IMR-90 (cell line): ENCODE measurements around the gene SHISA4. TPM values are rescaled to one million over a fixed set of nuclear protein-coding genes. Genes with fewer than 3 reads are reported as not detected.

ENCODE experiments used
- ATAC-seq: fragments of 200-7000 bp; cut with Tn5 transposase; 2 replicates; pipeline ENCODE4 v1.9.1; 2020; ENCODE audit warnings: low read depth, mild to moderate bottlenecking, moderate library complexity
- BruUV-seq: library from RNA; stranded (reverse); fragments of 400-500 nt; replicated peaks from 2 replicates; lab custom pipeline; 2021; lab: Mats Ljungman, UMichigan
- CTCF ChIA-PET: fragments of 300-600 bp; formaldehyde crosslinking; extraction: SDS; loops from one replicate; lab custom pipeline; 2021; ENCODE audit warnings: antibody characterized with exemption; lab: Yijun Ruan, JAX
- POLR2A ChIA-PET: fragments of 300-600 bp; sonication (Branson Sonifier 250); formaldehyde crosslinking; loops from one replicate; lab custom pipeline; 2022; ENCODE audit warnings: antibody characterized with exemption; ENCODE audit not compliant: unreplicated experiment; lab: Charles Lee
- DNase-seq: peaks from one replicate; pipeline ENCODE4 v3.0.0; 2013
- H2AFZ ChIP-seq: replicated peaks from 2 replicates; pipeline ENCODE3; 2013; ENCODE audit warnings: low read length, mild to moderate bottlenecking; ENCODE audit not compliant: poor library complexity
- H2AK5ac ChIP-seq: 2 replicates; pipeline ENCODE4 v1.6.1; 2013; ENCODE audit warnings: low read depth, low read length, inconsistent platforms
- H2AK9ac ChIP-seq: replicated peaks from 2 replicates; pipeline ENCODE3; 2013; ENCODE audit warnings: mild to moderate bottlenecking, low read depth, low read length, moderate library complexity; ENCODE audit not compliant: poor library complexity
- H2BK120ac ChIP-seq: 2 replicates; pipeline ENCODE4 v1.6.1; 2013; ENCODE audit warnings: low read depth, low read length, inconsistent platforms
- H2BK15ac ChIP-seq: 3 replicates; pipeline ENCODE4 v1.6.1; 2013; ENCODE audit warnings: low read depth, low read length, inconsistent platforms
- H2BK20ac ChIP-seq: 2 replicates; pipeline ENCODE4 v1.6.1; 2013; ENCODE audit warnings: low read depth, mild to moderate bottlenecking, inconsistent platforms, low read length, moderate library complexity
- H2BK5ac ChIP-seq: 2 replicates; pipeline ENCODE4 v1.6.1; 2013; ENCODE audit warnings: mild to moderate bottlenecking, low read depth, low read length, inconsistent platforms; ENCODE audit not compliant: poor library complexity, severe bottlenecking
- H3K14ac ChIP-seq: replicated peaks from 2 replicates; pipeline ENCODE4 v1.6.1; 2013; ENCODE audit warnings: low read depth, low read length, inconsistent platforms
- H3K18ac ChIP-seq: 2 replicates; pipeline ENCODE4 v1.6.1; 2013; ENCODE audit warnings: low read depth, low read length, control low read depth
- H3K23ac ChIP-seq: 2 replicates; pipeline ENCODE4 v1.6.1; 2013; ENCODE audit warnings: low read depth, low read length, inconsistent platforms
- H3K27ac ChIP-seq: 2 replicates; pipeline ENCODE4 v1.5.1; 2013; ENCODE audit warnings: mild to moderate bottlenecking, control low read depth, low read length; ENCODE audit not compliant: insufficient read depth
- H3K27me3 ChIP-seq: 2 replicates; pipeline ENCODE4 v1.6.1; 2013; ENCODE audit warnings: low read length; ENCODE audit not compliant: control insufficient read depth, insufficient read depth
- H3K36me3 ChIP-seq: 2 replicates; pipeline ENCODE4 v1.6.1; 2013; ENCODE audit warnings: low read length, mixed read lengths; ENCODE audit not compliant: control insufficient read depth, insufficient read depth
- H3K4ac ChIP-seq: 2 replicates; pipeline ENCODE4 v1.6.1; 2013; ENCODE audit warnings: low read depth, low read length, inconsistent platforms
- H3K4me1 ChIP-seq: 2 replicates; pipeline ENCODE4 v1.6.1; 2013; ENCODE audit warnings: low read length, mixed read lengths; ENCODE audit not compliant: control insufficient read depth, insufficient read depth
- H3K4me2 ChIP-seq: 2 replicates; pipeline ENCODE4 v1.6.1; 2013; ENCODE audit warnings: low read depth, mild to moderate bottlenecking, control low read depth, low read length, moderate library complexity
- H3K4me3 ChIP-seq: 2 replicates; pipeline ENCODE4 v1.5.1; 2013; ENCODE audit warnings: low read depth, mild to moderate bottlenecking, control low read depth, low read length, moderate library complexity; ENCODE audit not compliant: insufficient read depth
- H3K56ac ChIP-seq: 2 replicates; pipeline ENCODE4 v1.6.1; 2013; ENCODE audit warnings: low read length, inconsistent platforms; ENCODE audit not compliant: insufficient read depth; ENCODE audit errors: extremely low read depth
- H3K79me1 ChIP-seq, 2 experiments: 2 replicates each; pipeline ENCODE4 v1.6.1; 2013; ENCODE audit warnings: low read length in 2 of 2, inconsistent platforms in 1 of 2, low read depth in 1 of 2
- H3K9ac ChIP-seq: 2 replicates; pipeline ENCODE4 v1.6.1; 2013; ENCODE audit warnings: low read depth, low read length, control low read depth
- H3K9me1 ChIP-seq: 2 replicates; pipeline ENCODE4 v1.6.1; 2013; ENCODE audit warnings: low read length, inconsistent platforms; ENCODE audit not compliant: insufficient read depth
- H3K9me3 ChIP-seq: 2 replicates; pipeline ENCODE4 v1.6.1; 2013; ENCODE audit warnings: low read length; ENCODE audit not compliant: control insufficient read depth, insufficient read depth
- H4K20me1 ChIP-seq: 2 replicates; pipeline ENCODE4 v1.6.1; 2013; ENCODE audit warnings: low read length, inconsistent platforms; ENCODE audit not compliant: insufficient read depth
- H4K5ac ChIP-seq: 2 replicates; pipeline ENCODE4 v1.6.1; 2013; ENCODE audit warnings: mild to moderate bottlenecking, low read depth, low read length, control low read depth
- H4K8ac ChIP-seq, 2 experiments: 2 replicates each; pipeline ENCODE4 v1.6.1; 2013; ENCODE audit warnings: low read depth in 2 of 2, low read length in 2 of 2, control low read depth in 1 of 2, inconsistent platforms in 1 of 2
- H4K91ac ChIP-seq: 2 replicates; pipeline ENCODE4 v1.6.1; 2013; ENCODE audit warnings: low read depth, low read length, inconsistent platforms; ENCODE audit not compliant: insufficient read depth
- BHLHE40 ChIP-seq: fragments of 150-350 bp; IDR thresholded peaks from 2 replicates; pipeline ENCODE4 v1.6.1; 2016; ENCODE audit warnings: mild to moderate bottlenecking, low read depth, low read length
- CEBPB ChIP-seq: IDR thresholded peaks from 2 replicates; pipeline ENCODE4 v1.6.1; 2012; ENCODE audit warnings: low read depth, low read length, improper control_type of control experiment
- CHD1 ChIP-seq: IDR thresholded peaks from 2 replicates; pipeline ENCODE4 v1.6.1; 2012; ENCODE audit warnings: low read depth, low read length, improper control_type of control experiment
- CTCF ChIP-seq: conservative IDR thresholded peaks from 2 replicates; pipeline ENCODE4 v1.5.1; 2012; ENCODE audit warnings: mild to moderate bottlenecking, low read depth, low read length, improper control_type of control experiment
- ELK1 ChIP-seq: fragments of 150-350 bp; IDR thresholded peaks from 2 replicates; pipeline ENCODE4 v1.6.1; 2016; ENCODE audit warnings: low read depth, mild to moderate bottlenecking, low read length, moderate library complexity, borderline replicate concordance
- FOS ChIP-seq: fragments of 150-350 bp; IDR thresholded peaks from 2 replicates; pipeline ENCODE4 v1.6.1; 2016; ENCODE audit warnings: low read depth, low read length
- MAFK ChIP-seq: IDR thresholded peaks from 2 replicates; pipeline ENCODE4 v1.6.1; 2012; ENCODE audit warnings: low read depth, low read length, improper control_type of control experiment
- MAZ ChIP-seq: IDR thresholded peaks from 2 replicates; pipeline ENCODE4 v1.6.1; 2012; ENCODE audit warnings: low read depth, mild to moderate bottlenecking, low read length, improper control_type of control experiment, moderate library complexity, borderline replicate concordance
- MXI1 ChIP-seq: IDR thresholded peaks from 2 replicates; pipeline ENCODE4 v1.6.1; 2012; ENCODE audit warnings: low read depth, mild to moderate bottlenecking, low read length, moderate library complexity, borderline replicate concordance
- NFE2L2 ChIP-seq: fragments of 150-350 bp; IDR thresholded peaks from 2 replicates; pipeline ENCODE4 v1.6.1; 2016; ENCODE audit warnings: low read depth, mild to moderate bottlenecking, low read length
- POLR2A ChIP-seq: IDR thresholded peaks from 2 replicates; pipeline ENCODE4 v1.6.1; 2012; ENCODE audit warnings: mild to moderate bottlenecking, low read depth, low read length
- RAD21 ChIP-seq: IDR thresholded peaks from 2 replicates; pipeline ENCODE4 v1.6.1; 2012; ENCODE audit warnings: low read length, improper control_type of control experiment
- RCOR1 ChIP-seq: IDR thresholded peaks from 2 replicates; pipeline ENCODE4 v1.6.1; 2012; ENCODE audit warnings: mild to moderate bottlenecking, low read length, improper control_type of control experiment; ENCODE audit not compliant: insufficient replicate concordance
- RFX5 ChIP-seq: IDR thresholded peaks from 2 replicates; pipeline ENCODE4 v1.8.0; 2012; ENCODE audit warnings: low read depth, mild to moderate bottlenecking, low read length, moderate library complexity
- SMC3 ChIP-seq: fragments of 150-350 bp; IDR thresholded peaks from 2 replicates; pipeline ENCODE4 v1.6.1; 2016; ENCODE audit warnings: low read depth, mild to moderate bottlenecking, antibody characterized with exemption, low read length, moderate library complexity
- WGBS, 2 experiments: methylation state at CpG; one replicate each; pipeline versions ENCODE4 v1.1.5 to v1.1.7; 2013; ENCODE audit warnings: missing lambda C conversion rate in 2 of 2; ENCODE audit not compliant: insufficient read length in 1 of 2; ENCODE audit errors: extremely low coverage in 2 of 2; 5-methylcytosine and 5-hydroxymethylcytosine counted together
- dilution Hi-C: fragments of 300-500 bp; cut with HindIII; formaldehyde crosslinking; loops from one replicate; pipeline ENCODE4 v1.14.3; 2018; ENCODE audit warnings: low sequenced_read_pairs; ENCODE audit not compliant: unreplicated experiment
- in situ Hi-C: fragments of 300-500 bp; cut with MboI; formaldehyde crosslinking; loops from 3 replicates; pipeline ENCODE4 v1.14.3; 2019; ENCODE audit warnings: low sequenced_read_pairs, inconsistent platforms, mixed read lengths
- intact Hi-C: fragments of 100-400 bp; cut with micrococcal nuclease; formaldehyde crosslinking; loops from 2 replicates; pipeline ENCODE4 v1.10.0; 2022
- polyA plus RNA-seq, 3 experiments: library from polyadenylated mRNA; depleted of rRNA; stranded (reverse); fragments of >200 nt; gene quantifications; 2 replicates each; pipeline ENCODE4 v1.2.3, GENCODE V29; 2012; ENCODE audit warnings: low replicate concordance in 1 of 3
- total RNA-seq: library from RNA; depleted of rRNA; stranded (reverse); fragments of >200 nt; gene quantifications from 2 replicates; pipeline ENCODE4 v1.2.3, GENCODE V29; 2012
- TF ChIP-seq, protein P1 (sequence below): fragments of 150-350 bp; IDR thresholded peaks from 2 replicates; pipeline ENCODE4 v1.6.1; 2017; ENCODE audit warnings: mild to moderate bottlenecking, antibody characterized with exemption, low read length, low read depth

Gene SHISA4
- total and polyA plus RNA-seq, 2 of the 4 experiments (the other 2 are of a cell fraction) = 10.0 to 34.8 TPM

- Histone ChIP-seq H3K14ac (no peak overlapping the region; the same call in 1 of the 2 replicates), H3K79me1 (peaks cover 33 to 64% of the 10 kb centered on the region in 2 experiments), H3K4ac (no peak overlapping the region), H2BK5ac (peak overlapping the region; percentile 26), H2AFZ (no peak overlapping the region), H3K56ac (no peak overlapping the region), H2BK120ac (no peak overlapping the region), H3K4me1 (peaks cover 8% of the 10 kb centered on the region), H3K27me3 (no peaks in the 10 kb centered on the region), H2AK5ac (no peak overlapping the region), H3K36me3 (peaks cover 30% of the 10 kb centered on the region), H3K27ac (no peak overlapping the region), H3K9me3 (no peaks in the 10 kb centered on the region), H4K5ac (no peak overlapping the region), H3K4me3 (no peak overlapping the region), H3K9ac (no peak overlapping the region), H3K18ac (no peak overlapping the region), H4K8ac (no peak overlapping the region), H3K4me2 (no peak overlapping the region), H3K9me1 (peaks cover 11% of the 10 kb centered on the region; the same call in 1 of the 2 replicates), H2BK20ac (no peak overlapping the region), H4K20me1 (no peaks in the 10 kb centered on the region), H3K23ac (no peak overlapping the region), H2AK9ac (peak overlapping the region; percentile 71), H4K91ac (no peak overlapping the region), H2BK15ac (no peak overlapping the region; the same call in 2 of the 3 replicates)
- intact Hi-C loops = no loop called here
- no peak for DNase-seq
- dilution Hi-C loops = no loop called here
- in situ Hi-C loops = no loop called here
- CTCF ChIA-PET = no interaction called here
- no TSS peak for BruUV-seq
- TF ChIP-seq CTCF (no peak), RFX5 (no peak), FOS (no peak), POLR2A (no peak), RAD21 (no peak), CEBPB (no peak), NFE2L2 (no peak), MAZ (no peak), ELK1 (no peak), SMC3 (no peak), RCOR1 (no peak), CHD1 (no peak), BHLHE40 (no peak), MXI1 (no peak), MAFK (no peak)
- TF ChIP-seq, protein P1, sequence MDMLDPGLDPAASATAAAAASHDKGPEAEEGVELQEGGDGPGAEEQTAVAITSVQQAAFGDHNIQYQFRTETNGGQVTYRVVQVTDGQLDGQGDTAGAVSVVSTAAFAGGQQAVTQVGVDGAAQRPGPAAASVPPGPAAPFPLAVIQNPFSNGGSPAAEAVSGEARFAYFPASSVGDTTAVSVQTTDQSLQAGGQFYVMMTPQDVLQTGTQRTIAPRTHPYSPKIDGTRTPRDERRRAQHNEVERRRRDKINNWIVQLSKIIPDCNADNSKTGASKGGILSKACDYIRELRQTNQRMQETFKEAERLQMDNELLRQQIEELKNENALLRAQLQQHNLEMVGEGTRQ = no peak
- WGBS, 2 experiments = 100% methylated on average over 1 of the region's 3 CpGs; no CpG with 5 or more reads in 1 of the 2 experiments
- ATAC-seq = no peak
- POLR2A ChIA-PET = no interaction called here
Measured at GRCh38 chr1:201928266-201928665, 39.6 kb downstream of the SHISA4 start.
